GM12891 (cell line): Measurements from ENCODE around the gene SLC25A6.

ENCODE experiments used
- PAX5 ChIP-seq: IDR thresholded peaks from 2 replicates; pipeline ENCODE4 v1.6.1; 2011; ENCODE audit warnings: low read length, moderate library complexity, mild to moderate bottlenecking; ENCODE audit not compliant: insufficient read depth, severe bottlenecking
- POLR2A ChIP-seq: IDR thresholded peaks from 2 replicates; pipeline ENCODE4 v1.6.1; 2011; ENCODE audit warnings: low read depth, low read length, control low read depth
- POLR2AphosphoS5 ChIP-seq: IDR thresholded peaks from 2 replicates; pipeline ENCODE4 v1.6.1; 2011; ENCODE audit warnings: low read depth, low read length, control low read depth
- POU2F2 ChIP-seq: IDR thresholded peaks from 2 replicates; pipeline ENCODE4 v1.6.1; 2011; ENCODE audit warnings: low read depth, mild to moderate bottlenecking, control low read depth, low read length, moderate library complexity
- SPI1 ChIP-seq: IDR thresholded peaks from 2 replicates; pipeline ENCODE4 v1.6.1; 2011; ENCODE audit warnings: low read depth, low read length, control low read depth
- TAF1 ChIP-seq: IDR thresholded peaks from 2 replicates; pipeline ENCODE4 v1.6.1; 2011; ENCODE audit warnings: low read depth, low read length, control low read depth

DNA sequence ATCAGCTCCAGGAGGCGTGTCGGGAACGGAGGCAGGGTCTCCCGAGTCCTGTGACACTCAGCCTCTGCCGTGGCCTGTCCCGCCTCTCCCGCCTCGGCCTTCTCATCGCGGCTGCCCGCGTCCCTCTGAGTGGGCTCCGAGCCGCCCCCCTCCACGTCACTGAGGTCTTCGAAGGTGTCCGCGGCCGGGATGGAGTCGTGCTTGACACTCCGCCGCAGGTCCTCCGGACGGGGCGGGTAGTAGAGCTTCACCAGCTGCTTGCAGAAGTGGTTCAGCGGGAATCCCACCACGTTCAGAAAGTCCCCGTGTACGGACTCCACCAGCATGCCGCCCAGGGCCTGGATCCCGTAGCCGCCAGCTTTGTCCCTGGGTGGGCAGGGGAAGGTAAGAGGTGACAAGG is 35.8 kb upstream of the SLC25A6 start:
- TF ChIP-seq POLR2A (no peak), SPI1 (no peak), POLR2AphosphoS5 (no peak), TAF1 (no peak), PAX5 (no peak), POU2F2 (no peak)
